K562 (cell line): ENCODE measurements around the gene MAGEB4. TPM values are rescaled to one million over a fixed set of nuclear protein-coding genes. Genes with fewer than 3 reads are reported as not detected.

Experiments used
- ATAC-seq: fragments of 200-7000 bp; cut with Tn5 transposase; 3 replicates; pipeline ENCODE4 v1.9.1; 2020; ENCODE audit warnings: moderate library complexity
- BruUV-seq: library from RNA; stranded (reverse); fragments of 400-500 nt; replicated peaks from 2 replicates; lab custom pipeline; 2021; lab: Mats Ljungman, UMichigan
- CTCF ChIA-PET: fragments of 300-600 bp; formaldehyde crosslinking; extraction: SDS; loops from one replicate; lab custom pipeline; 2021; ENCODE audit warnings: low intra/inter-chr PET ratio; lab: Yijun Ruan, JAX
- POLR2A ChIA-PET: fragments of 300-600, 350-650 bp; sonication (Branson Sonifier 250); formaldehyde crosslinking; extraction: SDS; loops from one replicate; lab custom pipeline; 2021; ENCODE audit warnings: antibody characterized with exemption, inconsistent platforms; lab: Yijun Ruan, JAX
- DNase-seq, 4 experiments: peaks; one replicate each; pipeline versions ENCODE4 v3.0.0 to v3.0.0-alpha.2; 2011 to 2018; ENCODE audit warnings: low spot score in 3 of 4, mixed read lengths in 3 of 4; ENCODE audit errors: extremely low read depth in 1 of 4
- FAIRE-seq: peaks from 2 replicates; lab custom pipeline; 2011; peaks lifted over from hg19 to GRCh38; lab: Jason Lieb, UNC
- H2AFZ ChIP-seq: 2 replicates; pipeline ENCODE4 v1.6.0; 2011; ENCODE audit warnings: low read depth, low read length, control low read depth, inconsistent platforms
- H3K27ac ChIP-seq: fragments of 200-600 bp; 3 replicates; pipeline ENCODE4 v1.8.0; 2011; ENCODE audit warnings: low read depth, mild to moderate bottlenecking, control low read depth, inconsistent platforms, low read length, moderate library complexity, mixed read lengths; ENCODE audit errors: extremely low read depth
- H3K27me3 ChIP-seq, 2 experiments: fragments of 300-600 bp in 1 of 2; 2 replicates in 1 of 2; 3 replicates in 1 of 2; pipeline versions ENCODE4 v1.6.0 to v1.8.0; 2011; ENCODE audit warnings: inconsistent platforms in 2 of 2, low read length in 2 of 2, mild to moderate bottlenecking in 1 of 2, mixed read lengths in 1 of 2, moderate library complexity in 1 of 2; ENCODE audit not compliant: control insufficient read depth in 2 of 2, insufficient read depth in 2 of 2
- H3K36me3 ChIP-seq: fragments of 300-600 bp; 3 replicates; pipeline ENCODE4 v1.8.0; 2011; ENCODE audit warnings: mild to moderate bottlenecking, low read length, inconsistent platforms; ENCODE audit not compliant: control insufficient read depth, insufficient read depth
- H3K4me1 ChIP-seq, 2 experiments: fragments of 200-600 bp in 1 of 2; replicated peaks in 1 of 2; 2 replicates in 1 of 2; 3 replicates in 1 of 2; pipeline versions ENCODE4 v1.5.1 to v1.8.0; 2011; ENCODE audit warnings: inconsistent platforms in 2 of 2, low read length in 2 of 2, mild to moderate bottlenecking in 1 of 2, mixed read lengths in 1 of 2, moderate library complexity in 1 of 2; ENCODE audit not compliant: control insufficient read depth in 2 of 2, insufficient read depth in 2 of 2
- H3K4me2 ChIP-seq: 2 replicates; pipeline ENCODE4 v1.6.1; 2011; ENCODE audit warnings: low read length, control low read depth, inconsistent platforms, mixed read lengths; ENCODE audit not compliant: insufficient read depth
- H3K4me3 ChIP-seq: fragments of 200-600 bp; sonication (generic), shearing (Covaris generic); 2 replicates; pipeline ENCODE4 v1.5.1; 2016; ENCODE audit warnings: control low read depth, inconsistent platforms
- H3K79me2 ChIP-seq: fragments of 200-600 bp; 3 replicates; pipeline ENCODE4 v1.8.0; 2011; ENCODE audit warnings: low read length, inconsistent platforms; ENCODE audit not compliant: control insufficient read depth, insufficient read depth
- H3K9ac ChIP-seq, 2 experiments: 2 replicates each; pipeline versions ENCODE4 v1.6.0 to v1.6.1; 2011; ENCODE audit warnings: low read depth in 2 of 2, low read length in 2 of 2, control low read depth in 1 of 2, inconsistent platforms in 1 of 2, mild to moderate bottlenecking in 1 of 2, mixed read lengths in 1 of 2; ENCODE audit not compliant: insufficient read depth in 1 of 2
- H3K9me1 ChIP-seq: one replicate; pipeline ENCODE4 v1.6.0; 2011; ENCODE audit warnings: inconsistent platforms, mild to moderate bottlenecking, low read length, moderate library complexity; ENCODE audit not compliant: control insufficient read depth, insufficient read depth
- H3K9me3 ChIP-seq: replicated peaks from 2 replicates; pipeline ENCODE4 v1.5.1; 2011; ENCODE audit warnings: low read depth, low read length, inconsistent platforms; ENCODE audit not compliant: control insufficient read depth, insufficient read depth
- H4K20me1 ChIP-seq: replicated peaks from 2 replicates; pipeline ENCODE4 v1.6.1; 2011; ENCODE audit warnings: low read length, inconsistent platforms, mixed read lengths; ENCODE audit not compliant: control insufficient read depth, insufficient read depth
- CTCF ChIP-seq, 3 experiments: IDR thresholded peaks in 2 of 3; conservative IDR thresholded peaks in 1 of 3; 2 replicates each; pipeline ENCODE4 v1.5.1; 2011 to 2012; ENCODE audit warnings: low read length in 3 of 3, mild to moderate bottlenecking in 3 of 3, control low read depth in 2 of 3, improper control_type of control experiment in 1 of 3, inconsistent platforms in 1 of 3, low read depth in 1 of 3, mixed read lengths in 1 of 3, moderate library complexity in 1 of 3; ENCODE audit not compliant: insufficient read depth in 2 of 3
- ESRRB ChIP-seq: fragments of 250-450 bp; sonication (Bioruptor Pico); IDR thresholded peaks from 2 replicates; pipeline ENCODE4 v1.5.0; 2020; ENCODE audit warnings: mild to moderate bottlenecking, moderate library complexity, borderline replicate concordance
- FOXK2 ChIP-seq, 2 experiments: fragments of 450-650 bp; IDR thresholded peaks in 1 of 2; conservative IDR thresholded peaks in 1 of 2; 2 replicates each; pipeline ENCODE4 v1.6.1; 2016; ENCODE audit warnings: low read depth in 2 of 2, mild to moderate bottlenecking in 1 of 2
- GTF2F1 ChIP-seq: IDR thresholded peaks from 2 replicates; pipeline ENCODE4 v1.6.1; 2011; ENCODE audit warnings: low read depth, low read length, improper control_type of control experiment
- MTA3 ChIP-seq: fragments of 450-650 bp; formaldehyde crosslinking; IDR thresholded peaks from 2 replicates; pipeline ENCODE4 v1.6.1; 2017; ENCODE audit warnings: mild to moderate bottlenecking, borderline replicate concordance
- RBM39 ChIP-seq: fragments of 200-400 bp; formaldehyde crosslinking; optimal IDR thresholded peaks from 2 replicates; pipeline ENCODE3; 2018; ENCODE audit warnings: low read depth, low read length
- SP1 ChIP-seq: sonication (generic); formaldehyde crosslinking; IDR thresholded peaks from 2 replicates; pipeline ENCODE4 v1.8.1; 2022; ENCODE audit warnings: mild to moderate bottlenecking, missing genetic modification reagents
- TBL1XR1 ChIP-seq, 2 experiments: IDR thresholded peaks; 2 replicates each; pipeline ENCODE4 v1.6.1; 2012; ENCODE audit warnings: improper control_type of control experiment in 2 of 2, low read length in 2 of 2, mild to moderate bottlenecking in 1 of 2
- ZNF655 ChIP-seq: fragments of 250-450 bp; sonication (Bioruptor Pico); IDR thresholded peaks from 2 replicates; pipeline ENCODE4 v1.5.0; 2021
- WGBS: fragments of 100-300 bp; shearing (Covaris generic); methylation state at CpG from one replicate; pipeline ENCODE4 v1.1.6; 2016; ENCODE audit warnings: low coverage, mixed read lengths; ENCODE audit not compliant: insufficient coverage; ENCODE audit errors: missing lambda C conversion rate; 5-methylcytosine and 5-hydroxymethylcytosine counted together
- in situ Hi-C: fragments of 300-500 bp; cut with MboI; formaldehyde crosslinking; loops from 4 replicates; pipeline ENCODE4 v1.15.0; 2018; ENCODE audit warnings: inconsistent platforms, mixed read lengths
- intact Hi-C: fragments of 100-400 bp; cut with micrococcal nuclease; formaldehyde crosslinking; loops from 2 replicates; pipeline ENCODE4 v1.14.2; 2022
- polyA plus RNA-seq, 8 experiments: library from polyadenylated mRNA; depleted of rRNA in 4 of 8; stranded (reverse) in 5 of 8; unstranded in 3 of 8; fragments of >200 nt; fragmentation: Nextera tagmentation in 2 of 8; fragmentation: Illumina TruSeq in 1 of 8; extraction: Ambion mirVana in 2 of 8; extraction: Trizol in 1 of 8; gene quantifications; 2 replicates each; pipeline versions ENCODE4 v1.2.1 to v1.2.3, GENCODE V29; 2011 to 2014; ENCODE audit warnings: inconsistent platforms in 1 of 8, missing spikeins in 1 of 8
- total RNA-seq, 7 experiments: library from RNA; depleted of rRNA in 6 of 7; stranded (reverse); fragments of >200 nt in 6 of 7; fragmentation: Illumina TruSeq in 2 of 7; extraction: Trizol in 2 of 7; gene quantifications; 2 replicates each; pipeline versions ENCODE4 v1.2.1 to v1.2.3, GENCODE V29; 2011 to 2021; ENCODE audit warnings: low replicate concordance in 1 of 7

The MAGEB4 gene
- total and polyA plus RNA-seq, 9 of the 15 experiments (the other 6 are each of a cell fraction or from before 2014, with no cell fraction given) = 0.04 to 0.09 (median 0.06) TPM; not detected in 6

DNA sequence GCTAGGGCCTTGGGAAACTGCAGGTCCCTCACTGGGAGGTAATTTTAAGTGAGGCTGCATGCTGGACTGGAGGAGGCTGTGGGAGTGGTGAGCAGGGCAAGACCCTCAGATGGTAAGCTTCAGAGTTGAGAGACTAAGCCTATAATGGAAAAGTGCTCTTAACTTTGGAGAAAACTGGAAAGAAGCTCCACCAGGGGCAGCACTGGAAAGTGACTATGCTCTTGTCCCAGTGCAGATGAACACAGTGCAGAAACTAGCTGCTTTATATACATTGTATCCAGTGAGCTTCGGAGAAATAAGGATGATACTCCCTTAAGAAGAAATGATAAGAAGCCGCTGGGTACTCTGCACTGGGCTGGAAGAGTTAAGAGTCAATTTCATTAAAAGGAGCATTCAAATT is 29.6 kb upstream of the MAGEB4 start:
- H3K4me1 ChIP-seq = peaks cover 8 to 10% of the 10 kb centered on the region in 2 experiments
- in situ Hi-C loops (no loop called here), intact Hi-C loops (no loop called here)
- no peaks in the 10 kb centered on the region for H3K27me3 ChIP-seq
- H3K79me2 ChIP-seq = peaks cover 10% of the 10 kb centered on the region
- TF ChIP-seq SP1 = no peak
- 0 out of 6 replicates have a peak, but pooled peaks of 1 of the 3 experiments have one; percentile 7 for TF ChIP-seq CTCF (IDR thresholded peaks at IDR 0.05 in 2 of 3, conservative IDR thresholded peaks at IDR 0.05 in 1 of 3; ENCODE audit: insufficient read depth in 2 of 3, low read depth in 1 of 3, low read length in 3 of 3)
- no peak overlapping the region for H2AFZ ChIP-seq
- no peak for ATAC-seq
- no TSS peak for BruUV-seq
- no peak for FAIRE-seq
- no peaks in the 10 kb centered on the region for H3K9me3 ChIP-seq
- WGBS = 6% methylated on average over 2 of the region's 2 CpGs
- no peak for DNase-seq
- POLR2A ChIA-PET = no interaction called here
- no peak overlapping the region for H3K4me3 ChIP-seq
- no peak overlapping the region for H3K4me2 ChIP-seq
- H4K20me1 ChIP-seq = no peaks in the 10 kb centered on the region
- H3K9me1 ChIP-seq = no peaks in the 10 kb centered on the region
- CTCF ChIA-PET = no interaction called here
- H3K27ac ChIP-seq = no peak overlapping the region
- no peaks in the 10 kb centered on the region for H3K36me3 ChIP-seq
- no peak overlapping the region for H3K9ac ChIP-seq

GRCh38 chrX:30215357-30215843 is 26.4 kb upstream of the MAGEB4 start, which contains the start of gene MAGEB2:
Gene MAGEB2 (plus strand): TSS chrX:30215563. CDS start chrX:30218581, 3,018 bp downstream.
- no peaks in the 10 kb centered on the region for H3K9me1 ChIP-seq
- ChIA-PET POLR2A (no interaction called here), CTCF (no interaction called here)
- FAIRE-seq = peak; percentile 99
- ATAC-seq = peak; percentile 97
- no peaks in the 10 kb centered on the region for H3K27me3 ChIP-seq
- intact Hi-C loops (loop anchor here (5.0 kb wide), 2 partner anchors 67 to 73 kb away; no protein-coding TSS in a partner anchor), in situ Hi-C loops (no loop called here)
- H4K20me1 ChIP-seq = no peaks in the 10 kb centered on the region
- H3K4me3 ChIP-seq = peak within 1 kb of the TSS; percentile 57
- H3K4me2 ChIP-seq = peak within 1 kb of the TSS; percentile 97
- BruUV-seq = no TSS peak
- peak within 1 kb of the TSS; percentile 92 for H3K27ac ChIP-seq
- H3K4me1 ChIP-seq = peaks cover 8 to 12% of the 10 kb centered on the region in 2 experiments
- 0% methylated on average over 17 of the region's 29 CpGs for WGBS
- peak; percentile 84 to 89 (median 84) for DNase-seq
- H3K36me3 ChIP-seq = peaks cover 19% of the 10 kb centered on the region; the same call in 2 of the 3 replicates
- H3K9ac ChIP-seq = peak within 1 kb of the TSS; percentile 82 to 88
- H3K79me2 ChIP-seq = peaks cover 22% of the 10 kb centered on the region
- H3K9me3 ChIP-seq = no peaks in the 10 kb centered on the region
- H2AFZ ChIP-seq = peak within 1 kb of the TSS; percentile 95
- TF ChIP-seq TBL1XR1 (IDR thresholded peaks at IDR 0.05; ENCODE audit: low read length in 2 of 2) (0 out of 4 replicates have a peak, but pooled peaks of 1 of the 2 experiments have one; percentile 24), RBM39 (no peak), MTA3 (peak; percentile 66; the same call in 1 of the 2 replicates), ZNF655 (CRISPR knock-in tag) (no peak), ESRRB (CRISPR knock-in tag) (no peak), GTF2F1 (no peak), FOXK2 (conservative IDR thresholded peaks at IDR 0.05 in 1 of 2, IDR thresholded peaks at IDR 0.05 in 1 of 2; ENCODE audit: low read depth in 2 of 2) (no peak)
